Heart right ventricle (tissue), 16 donors: ENCODE data around the gene NEAT1. TPM values are rescaled to one million over a fixed set of nuclear protein-coding genes. Genes with fewer than 3 reads are reported as not detected.

Experiments used
- ATAC-seq, 8 donors: fragments of 200-7000 bp; cut with Tn5 transposase; one replicate each; pipeline ENCODE4 v1.9.1; 2020; ENCODE audit warnings: mild to moderate bottlenecking in 8 of 8, moderate library complexity in 8 of 8, moderate number of reproducible peaks in 1 of 8
- DNase-seq, 2 donors: peaks; one replicate each; pipeline ENCODE4 v3.0.0-alpha.2; 2020
- H3K27ac ChIP-seq, 10 donors: fragments of 200-600 bp; sonication (generic) in 2 of 10; one replicate each; pipeline versions ENCODE4 v1.5.0 to v1.8.0; 2020 to 2022; ENCODE audit warnings: mild to moderate bottlenecking in 3 of 10
- H3K27me3 ChIP-seq, 7 donors: fragments of 200-600 bp; one replicate each; pipeline ENCODE4 v1.8.0; 2021 to 2022; ENCODE audit warnings: mild to moderate bottlenecking in 2 of 7
- H3K36me3 ChIP-seq, 9 donors: fragments of 200-600 bp; sonication (generic) in 1 of 9; one replicate each; pipeline versions ENCODE4 v1.5.0 to v1.8.0; 2020 to 2022; ENCODE audit warnings: mild to moderate bottlenecking in 2 of 9
- H3K4me1 ChIP-seq, 9 donors: fragments of 200-600 bp; sonication (generic) in 1 of 9; one replicate each; pipeline versions ENCODE4 v1.5.0 to v1.8.0; 2020 to 2022; ENCODE audit warnings: mild to moderate bottlenecking in 4 of 9
- H3K4me3 ChIP-seq, 10 donors: fragments of 200-600 bp; sonication (generic) in 2 of 10; one replicate each; pipeline versions ENCODE4 v1.5.0 to v1.8.0; 2020 to 2022; ENCODE audit warnings: mild to moderate bottlenecking in 7 of 10, moderate library complexity in 2 of 10
- H3K9me3 ChIP-seq, 11 donors: fragments of 200-600 bp in 10 of 11; sonication (generic) in 2 of 11; one replicate each; pipeline versions ENCODE4 v1.5.0 to v1.8.0; 2013 to 2022; ENCODE audit warnings: mild to moderate bottlenecking in 2 of 11, control low read depth in 1 of 11, moderate library complexity in 1 of 11
- WGBS, 2 donors: extraction: QIAGEN DNeasy Blood & Tissue Kit; methylation state at CpG; one replicate each; pipeline ENCODE4 v1.1.7; 2013; ENCODE audit warnings: inconsistent platforms in 1 of 2; 5-methylcytosine and 5-hydroxymethylcytosine counted together
- intact Hi-C, 10 donors: fragments of 100-400 bp; cut with DNase I; formaldehyde crosslinking; loops; one replicate each; pipeline versions ENCODE4 v1.11.1 to v1.14.2; 2022
- long read RNA-seq, 3 donors: library from polyadenylated mRNA; unstranded; transcript quantifications; one replicate each; pipeline ENCODE4 v2.0.0, GENCODE V29; 2020 to 2021
- polyA plus RNA-seq, 2 donors: library from polyadenylated mRNA; stranded (reverse); fragments of 200-250 nt; gene quantifications; one replicate each; pipeline ENCODE4 v1.2.3, GENCODE V29; 2013
- total RNA-seq, 10 donors: library from RNA; stranded (reverse); fragmentation: NEBNext Ultra II Directional in 3 of 10; extraction: Animal tissue kit (Norgen Biotek cat#: 25700) in 3 of 10; gene quantifications; one replicate each; pipeline versions ENCODE4 v1.2.1 to v1.2.4, GENCODE V29; 2021 to 2023
- TF ChIP-seq, protein P1 (sequence below), 9 donors: fragments of 200-600 bp; sonication (generic) in 2 of 9; IDR thresholded peaks; one replicate each; pipeline versions ENCODE4 v1.5.0 to v1.8.0; 2021 to 2022; ENCODE audit warnings: antibody characterized with exemption in 9 of 9, mild to moderate bottlenecking in 5 of 9, moderate library complexity in 1 of 9
- donor health status: Arrhythmogenic right ventricular cardiomyopathy.
- donor health status: ischemic (EF 13 %, LVEDD 7.1; RV severe dilation, severe dysfunction).
- donor health status: healthy with polysubstance abuse.
- donor health status: DM: no; HTN: yes; CAD: no.
- donor health status: DM: no; HTN: no; CAD: no.
- donor health status: ischemic (EF 25% LVEDD 6.9; RV normal size, moderate dysfunction).
- donor health status: ischemic (EF 25% LVEDD 5.7; RV mildly dilated, moderate dysfunction).
- donor health status: healthy.
- donor health status: DM: yes; HTN: yes; CAD: no.
- donor health status: Ischemic cardiomyopathy.
- donor health status: ischemic (EF 35%, LVEDD 5.7; RV mildly dilated, moderate dysfunction).
- donor health status: nonischemic (EF 11% LVEDD 7.7; RV severe dilation, severe dysfunction).
- donor health status: DM: yes; HTN: yes; CAD: no.
- donor health status: PGD.
- donor health status: ischemic (EF 29% LVEDD 5.4; RV normal size, mild dysfunction).
- donor health status: nonischemic (EF 23%, LVEDD 6.1; RV moderate dilation, normal function).

NEAT1 gene
- 100 to 1,000 TPM; 284 to 808 (median 432) TPM for total RNA-seq
- 1,000 to 10,000 TPM in 1 of 2 donors, 100 to 1,000 TPM in 1; 103 to 1,899 TPM for polyA plus RNA-seq
- long read RNA-seq, donor 1, full-length matches to known transcripts = 204 of 206 reads
- long read RNA-seq, donor 1, partial matches to known transcripts = 0 of 206 reads
- long read RNA-seq, donor 1, other reads (novel, unspliced or antisense) = 2 of 206 reads
- long read RNA-seq, donor 2, full-length matches to known transcripts = 276 of 279 reads
- long read RNA-seq, donor 2, partial matches to known transcripts = 1 of 279 reads
- long read RNA-seq, donor 2, other reads (novel, unspliced or antisense) = 2 of 279 reads
- long read RNA-seq, donor 3, full-length matches to known transcripts = 153 of 153 reads
- long read RNA-seq, donor 3, partial matches to known transcripts = 0 of 153 reads
- long read RNA-seq, donor 3, other reads (novel, unspliced or antisense) = 0 of 153 reads

DNA sequence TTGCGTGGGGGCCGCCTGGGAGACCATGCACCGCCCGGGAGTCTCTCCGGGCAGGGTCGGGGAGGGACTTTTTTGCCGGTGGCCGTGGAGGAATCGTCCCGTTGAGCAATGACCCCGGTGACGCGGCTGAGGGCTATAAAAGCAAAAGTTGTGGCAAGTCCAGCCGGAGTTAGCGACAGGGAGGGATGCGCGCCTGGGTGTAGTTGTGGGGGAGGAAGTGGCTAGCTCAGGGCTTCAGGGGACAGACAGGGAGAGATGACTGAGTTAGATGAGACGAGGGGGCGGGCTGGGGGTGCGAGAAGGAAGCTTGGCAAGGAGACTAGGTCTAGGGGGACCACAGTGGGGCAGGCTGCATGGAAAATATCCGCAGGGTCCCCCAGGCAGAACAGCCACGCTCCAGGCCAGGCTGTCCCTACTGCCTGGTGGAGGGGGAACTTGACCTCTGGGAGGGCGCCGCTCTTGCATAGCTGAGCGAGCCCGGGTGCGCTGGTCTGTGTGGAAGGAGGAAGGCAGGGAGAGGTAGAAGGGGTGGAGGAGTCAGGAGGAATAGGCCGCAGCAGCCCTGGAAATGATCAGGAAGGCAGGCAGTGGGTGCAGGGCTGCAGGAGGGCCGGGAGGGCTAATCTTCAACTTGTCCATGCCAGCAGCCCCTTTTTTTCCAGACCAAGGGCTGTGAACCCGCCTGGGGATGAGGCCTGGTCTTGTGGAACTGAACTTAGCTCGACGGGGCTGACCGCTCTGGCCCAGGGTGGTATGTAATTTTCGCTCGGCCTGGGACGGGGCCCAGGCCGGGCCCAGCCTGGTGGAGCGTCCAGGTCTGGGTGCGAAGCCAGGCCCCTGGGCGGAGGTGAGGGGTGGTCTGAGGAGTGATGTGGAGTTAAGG is at the start of gene NEAT1:
TSS of gene NEAT1 (plus strand) at position 166 of the 883 bp plus-strand sequence.
- Histone ChIP-seq H3K9me3 (no peaks in the 10 kb centered on the region), H3K4me1 (peaks cover 19 to 57% (median 51%) of the 10 kb centered on the region in 9 donors), H3K4me3 (peak within 1 kb of the TSS; percentile 61 to 99 (median 90)), H3K27me3 (no peaks in the 10 kb centered on the region), H3K27ac (peak within 1 kb of the TSS; percentile 99 to 100 (median 100)), H3K36me3 (peaks cover 0 to 46% (median 27%) of the 10 kb centered on the region in 9 donors)
- ATAC-seq = peak; percentile 16 to 40 (median 32)
- WGBS, 2 donors = 1% methylated on average over 40 of the region's 40 CpGs
- DNase-seq = peak; percentile 95 to 99
- intact Hi-C loops = loop anchor here in 2 of 10 donors (2.0 to 5.0 kb wide), 3 partner anchors 48 to 79 kb away; no protein-coding TSS in a partner anchor
- TF ChIP-seq, protein P1, sequence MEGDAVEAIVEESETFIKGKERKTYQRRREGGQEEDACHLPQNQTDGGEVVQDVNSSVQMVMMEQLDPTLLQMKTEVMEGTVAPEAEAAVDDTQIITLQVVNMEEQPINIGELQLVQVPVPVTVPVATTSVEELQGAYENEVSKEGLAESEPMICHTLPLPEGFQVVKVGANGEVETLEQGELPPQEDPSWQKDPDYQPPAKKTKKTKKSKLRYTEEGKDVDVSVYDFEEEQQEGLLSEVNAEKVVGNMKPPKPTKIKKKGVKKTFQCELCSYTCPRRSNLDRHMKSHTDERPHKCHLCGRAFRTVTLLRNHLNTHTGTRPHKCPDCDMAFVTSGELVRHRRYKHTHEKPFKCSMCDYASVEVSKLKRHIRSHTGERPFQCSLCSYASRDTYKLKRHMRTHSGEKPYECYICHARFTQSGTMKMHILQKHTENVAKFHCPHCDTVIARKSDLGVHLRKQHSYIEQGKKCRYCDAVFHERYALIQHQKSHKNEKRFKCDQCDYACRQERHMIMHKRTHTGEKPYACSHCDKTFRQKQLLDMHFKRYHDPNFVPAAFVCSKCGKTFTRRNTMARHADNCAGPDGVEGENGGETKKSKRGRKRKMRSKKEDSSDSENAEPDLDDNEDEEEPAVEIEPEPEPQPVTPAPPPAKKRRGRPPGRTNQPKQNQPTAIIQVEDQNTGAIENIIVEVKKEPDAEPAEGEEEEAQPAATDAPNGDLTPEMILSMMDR (IDR thresholded peaks at IDR 0.05) = no peak

DNA sequence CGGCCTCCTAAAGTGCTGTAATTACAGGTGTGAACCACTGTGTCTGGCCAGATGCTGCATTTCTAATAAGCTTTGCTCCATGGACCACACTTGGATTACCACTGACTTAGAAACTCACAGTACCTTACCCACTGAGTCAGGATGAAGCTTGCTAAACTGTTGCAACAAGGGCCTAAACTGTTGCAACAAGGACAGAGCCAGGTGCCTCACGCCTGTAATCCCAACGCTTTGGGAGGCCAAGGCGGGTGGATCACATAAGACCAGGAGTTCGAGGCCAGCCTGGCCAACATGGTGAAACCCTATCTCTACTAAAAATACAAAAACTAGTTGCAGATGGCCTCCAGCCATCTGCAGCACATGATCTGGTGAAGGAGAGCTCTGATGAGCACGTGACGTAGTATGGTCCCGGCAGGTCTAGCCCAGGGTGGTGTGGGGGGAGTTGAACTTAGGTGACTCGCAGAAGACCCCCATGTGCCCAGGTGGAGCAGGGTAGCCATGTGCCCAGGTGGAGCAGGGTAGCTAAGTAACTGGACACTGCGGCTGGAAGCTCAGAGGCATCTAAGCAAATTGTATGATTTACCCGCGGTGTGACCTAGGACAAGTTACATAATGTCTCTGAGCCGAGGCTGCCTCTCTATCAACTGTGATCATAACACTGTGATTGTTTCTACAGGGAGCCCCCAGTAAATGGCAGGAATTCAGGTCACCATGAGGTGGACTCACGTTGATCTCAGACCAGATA is 48.6 kb upstream of the NEAT1 start:
- Histone ChIP-seq H3K36me3 (peaks cover 0 to 4% (median 0%) of the 10 kb centered on the region in 9 donors), H3K4me1 (peaks cover 0 to 38% (median 21%) of the 10 kb centered on the region in 9 donors), H3K27me3 (no peaks in the 10 kb centered on the region), H3K27ac (peak overlapping the region in 1 of 10 donors; percentile 5), H3K4me3 (no peak overlapping the region), H3K9me3 (no peaks in the 10 kb centered on the region)
- TF ChIP-seq, protein P1 (IDR thresholded peaks at IDR 0.05) = no peak
- 76 to 79% methylated on average over 14 of the region's 14 CpGs for WGBS, 2 donors
- ATAC-seq (no peak), DNase-seq (no peak)
- intact Hi-C loops = loop anchor here in 2 of 10 donors (10.0 kb wide), 1 partner anchor 91 kb away; no protein-coding TSS in a partner anchor

DNA sequence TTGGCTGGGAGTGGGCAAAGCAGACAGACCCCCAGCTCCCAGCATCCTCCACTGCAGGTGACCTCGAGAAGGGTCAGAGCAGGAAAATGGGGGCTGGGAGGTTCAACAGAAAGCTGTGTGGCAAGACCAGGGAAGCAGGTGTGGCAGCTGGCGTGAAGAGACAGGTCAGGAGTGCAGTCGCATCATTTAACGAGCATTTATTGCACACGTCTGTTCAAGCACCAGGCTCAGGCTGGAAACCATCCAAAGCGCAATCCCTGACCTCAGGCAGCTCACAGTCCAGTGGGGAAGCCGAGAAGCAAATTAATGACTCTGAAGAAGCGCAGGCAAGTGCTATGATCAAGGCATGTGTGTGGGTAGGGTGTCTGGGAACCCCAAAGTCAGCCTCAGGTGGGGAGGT is 47.6 kb upstream of the NEAT1 start:
- Histone ChIP-seq H3K9me3 (no peaks in the 10 kb centered on the region), H3K4me1 (peaks cover 0 to 37% (median 21%) of the 10 kb centered on the region in 9 donors), H3K4me3 (no peak overlapping the region), H3K27me3 (no peaks in the 10 kb centered on the region), H3K27ac (no peak overlapping the region), H3K36me3 (peaks cover 0 to 8% (median 0%) of the 10 kb centered on the region in 9 donors)
- WGBS, 2 donors = 88 to 91% methylated on average over 8 of the region's 8 CpGs
- ATAC-seq (no peak), DNase-seq (no peak)
- intact Hi-C loops = loop anchor here in 4 of 10 donors (5.0 to 10.0 kb wide), 4 partner anchors 37 to 137 kb away; no protein-coding TSS in a partner anchor
- TF ChIP-seq, protein P1 (IDR thresholded peaks at IDR 0.05) = no peak
